Astrocyte of the spinal cord (primary cell): Measurements from ENCODE around the gene TMEM203.

ENCODE experiments used
- DNase-seq: peaks from one replicate; pipeline ENCODE4 v3.0.0; 2011; ENCODE audit warnings: low read depth, low spot score
- H3K4me3 ChIP-seq: 2 replicates; pipeline ENCODE4 v1.5.1; 2011; ENCODE audit warnings: low read depth, mild to moderate bottlenecking, low read length, moderate library complexity
- CTCF ChIP-seq: IDR thresholded peaks from 2 replicates; pipeline ENCODE4 v1.5.1; 2012; ENCODE audit warnings: low read depth, mild to moderate bottlenecking, low read length, inconsistent platforms
- in situ Hi-C: cut with HindIII; loops from 2 replicates; pipeline ENCODE4 v1.10.0; 2017; ENCODE audit warnings: low sequenced_read_pairs

Gene TMEM203

DNA sequence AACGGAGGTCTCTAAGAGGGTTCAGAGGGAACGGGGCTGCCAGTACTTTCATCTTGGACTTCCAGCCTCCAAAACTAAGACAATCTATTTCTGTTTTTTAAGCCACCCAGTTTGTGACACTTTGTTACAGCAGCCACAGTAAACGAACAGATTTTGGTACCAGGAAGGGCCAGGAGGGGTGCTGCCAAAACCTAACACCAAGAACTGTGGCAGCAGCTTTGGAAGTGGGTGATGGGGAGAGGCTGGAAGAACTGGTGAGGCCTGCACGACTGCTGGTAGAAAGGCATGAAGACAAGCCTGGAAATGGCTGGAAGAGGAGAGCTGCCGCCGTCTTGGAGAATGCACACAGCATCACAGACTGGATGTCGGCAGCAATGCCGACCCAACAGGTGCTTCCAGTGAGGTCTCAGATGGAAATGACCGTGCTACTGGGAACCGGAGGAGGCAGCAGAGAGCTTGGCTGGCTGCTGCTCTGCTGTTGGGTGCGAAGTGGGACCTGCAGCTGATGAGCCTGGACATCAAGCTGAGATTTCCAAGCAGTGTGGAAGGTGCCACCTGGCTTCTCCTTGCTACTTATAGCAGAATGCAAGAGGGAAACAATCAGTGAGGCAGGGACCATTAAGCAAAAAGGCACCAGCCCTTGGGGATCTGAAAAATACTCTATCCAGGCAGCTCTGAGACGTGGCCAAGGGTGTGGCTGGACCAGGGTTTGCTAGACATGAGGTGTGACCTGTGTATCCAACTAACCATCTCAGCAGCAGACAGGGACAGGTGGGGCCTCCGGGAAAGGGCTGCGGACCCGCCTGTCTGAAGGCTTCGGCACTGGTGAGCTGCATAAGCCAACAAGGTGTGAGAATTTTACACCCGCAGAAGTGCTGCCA lies 28.9 kb downstream of the TMEM203 start:
- in situ Hi-C loops, result no loop called here
- peak; percentile 75 for TF ChIP-seq CTCF
- H3K4me3 ChIP-seq, result no peak overlapping the region
- peak; percentile 18 for DNase-seq

DNA sequence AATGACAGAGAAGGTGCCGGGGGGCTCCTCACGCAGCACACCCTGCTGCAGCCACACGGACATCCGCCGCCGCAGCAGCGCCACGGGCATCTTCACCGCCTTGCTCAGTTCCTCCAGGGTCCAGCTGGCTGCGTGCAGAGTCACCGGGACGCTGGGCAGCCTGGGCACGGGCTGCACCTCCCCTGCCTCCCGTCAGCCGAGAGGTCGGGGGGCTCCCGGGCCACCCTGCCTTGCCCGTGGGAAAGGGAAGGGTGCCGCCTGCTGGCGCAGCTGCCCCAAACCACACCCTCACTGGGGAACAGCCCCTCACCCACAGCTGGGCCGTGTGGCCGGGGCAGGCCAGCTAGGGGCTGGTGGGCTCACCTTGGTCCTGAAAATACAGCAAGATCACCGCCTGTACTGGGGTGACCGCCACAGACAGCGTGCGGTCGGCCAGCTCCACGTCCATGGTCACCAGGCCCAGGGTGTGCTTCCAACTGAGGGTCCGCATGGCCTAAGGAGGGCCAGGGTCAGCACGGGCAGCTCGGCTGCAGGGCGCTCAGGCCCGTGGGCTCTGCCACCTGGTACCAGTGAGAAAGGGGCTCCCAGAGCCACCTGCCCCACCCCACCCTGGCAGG lies 30.0 kb downstream of the TMEM203 start:
- no peak overlapping the region for H3K4me3 ChIP-seq
- no peak for DNase-seq
- in situ Hi-C loops, result no loop called here
- peak; percentile 36 for TF ChIP-seq CTCF

DNA sequence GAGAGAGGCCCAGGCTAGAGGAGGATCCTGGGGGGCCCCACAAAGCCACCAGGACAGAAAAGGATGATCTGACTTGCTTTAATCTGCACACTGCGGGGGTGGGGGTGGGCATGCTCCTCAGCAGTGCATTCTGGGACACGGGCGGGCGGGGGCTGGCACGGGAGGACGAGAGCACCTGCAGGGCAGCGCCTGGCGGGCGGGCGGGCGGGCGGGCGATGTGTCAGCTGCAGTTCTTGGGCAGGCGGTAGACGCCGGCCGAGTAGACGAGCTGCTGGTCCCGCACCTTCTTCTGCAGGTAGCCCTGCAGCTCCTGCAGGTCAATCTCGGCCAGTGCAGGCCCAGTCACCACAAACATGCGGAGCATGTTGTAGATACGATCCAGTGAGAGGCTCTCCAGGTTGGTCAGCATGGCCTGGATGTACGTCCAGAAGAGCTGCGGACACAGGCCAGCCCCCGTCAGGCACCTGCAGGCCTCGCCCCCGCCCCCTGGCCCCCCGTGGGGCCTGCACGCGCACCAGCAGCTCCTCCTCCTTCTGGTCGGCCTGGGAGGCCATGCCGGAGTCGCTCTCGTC lies 30.6 kb downstream of the TMEM203 start:
- DNase-seq, result no peak
- in situ Hi-C loops, result no loop called here
- no peak for TF ChIP-seq CTCF
- H3K4me3 ChIP-seq, result no peak overlapping the region

DNA sequence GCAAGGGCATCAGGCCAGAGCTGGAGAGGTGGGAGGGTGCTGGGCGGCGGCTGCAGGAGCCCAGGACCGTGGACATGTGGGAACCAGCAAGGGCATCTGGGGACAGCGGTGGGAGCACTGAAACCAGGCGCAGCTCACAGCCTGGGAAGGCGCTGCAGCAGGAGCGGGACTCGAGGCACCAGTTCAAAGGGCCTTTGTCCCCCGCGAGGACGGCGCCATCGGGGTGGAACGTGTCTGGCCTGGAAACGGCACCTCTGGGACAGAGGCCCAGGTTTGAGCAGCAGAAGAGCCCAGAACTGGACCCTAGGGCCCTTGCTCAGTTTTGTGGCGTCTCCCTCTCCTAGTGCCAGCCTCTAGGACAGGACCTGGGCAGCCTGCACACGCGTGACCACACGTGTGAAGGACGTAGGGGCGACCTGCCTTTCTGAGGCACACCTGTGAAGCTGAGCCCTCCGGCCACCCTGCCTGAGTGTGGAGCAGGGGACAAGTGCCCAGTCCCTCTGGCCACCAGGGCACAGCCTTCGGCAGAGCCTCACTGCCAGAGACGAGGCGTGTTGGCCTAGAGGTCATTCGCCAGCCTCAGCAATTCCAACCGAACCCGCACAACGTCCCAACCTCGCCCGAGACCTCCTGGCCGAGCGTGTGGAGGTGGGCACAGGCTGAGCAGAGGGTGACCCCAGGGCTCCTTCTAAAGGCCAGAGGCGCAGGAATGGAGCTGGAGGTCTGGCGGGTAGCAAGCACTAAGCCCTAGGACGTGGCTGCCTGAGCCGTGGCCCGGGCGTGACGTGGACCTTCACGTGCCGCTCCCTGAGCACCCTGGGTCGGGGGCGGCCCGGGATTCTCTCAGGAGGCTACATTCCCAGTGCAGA lies 31.4 kb downstream of the TMEM203 start:
- TF ChIP-seq CTCF, result no peak
- H3K4me3 ChIP-seq, result no peak overlapping the region
- no peak for DNase-seq
- in situ Hi-C loops, result no loop called here

DNA sequence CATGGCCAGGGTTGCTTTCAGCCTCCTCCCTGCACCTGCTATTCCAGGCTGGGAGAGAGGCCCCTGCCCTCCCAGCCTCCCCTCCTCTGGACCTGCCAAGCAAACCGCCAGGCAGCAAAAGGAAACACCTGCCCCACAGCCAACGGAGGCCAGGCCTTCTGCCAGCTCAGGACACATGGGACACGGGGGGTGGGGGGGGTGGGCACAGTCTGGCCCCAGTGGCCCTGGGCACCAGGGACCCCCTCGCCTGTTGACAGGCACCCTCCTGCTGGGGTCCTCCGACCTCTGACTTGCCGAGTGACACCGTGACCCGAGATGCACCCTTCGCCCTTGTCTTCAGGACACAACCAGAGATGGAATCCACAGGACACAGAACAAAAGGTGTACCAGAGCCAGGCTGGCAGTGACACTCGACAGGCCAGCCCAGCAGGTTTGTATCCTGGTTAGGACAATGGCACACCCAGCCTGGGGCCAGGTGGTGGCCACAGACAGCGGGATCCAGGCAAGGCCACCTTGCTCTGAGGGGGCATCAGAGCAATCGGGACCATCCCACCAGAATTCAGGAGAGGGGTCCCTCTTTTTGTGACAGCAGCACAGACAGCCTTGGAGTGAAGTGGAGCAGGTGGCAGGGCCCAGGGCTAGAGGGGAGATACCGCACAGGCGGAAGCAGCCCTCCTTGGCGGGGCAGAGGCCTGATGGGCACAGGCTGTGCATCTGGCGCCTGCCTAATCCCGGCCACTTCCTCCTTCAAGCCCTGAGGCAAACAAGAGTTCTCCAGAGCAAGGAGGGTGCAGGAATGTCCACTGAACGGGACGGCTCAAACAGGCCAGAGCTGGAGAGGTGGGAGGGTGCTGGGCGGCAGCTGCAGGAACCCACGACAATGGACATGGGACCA lies 32.3 kb downstream of the TMEM203 start:
- H3K4me3 ChIP-seq, result no peak overlapping the region
- in situ Hi-C loops, result no loop called here
- no peak for TF ChIP-seq CTCF
- no peak for DNase-seq
